GM12874 (cell line): Measurements from ENCODE around the gene MBNL1.

ENCODE experiments used
- CTCF ChIP-seq: IDR thresholded peaks from 2 replicates; pipeline ENCODE4 v1.5.1; 2011; ENCODE audit warnings: low read depth, mild to moderate bottlenecking, control low read depth, low read length, moderate library complexity; ENCODE audit not compliant: insufficient read depth

The MBNL1 gene

DNA sequence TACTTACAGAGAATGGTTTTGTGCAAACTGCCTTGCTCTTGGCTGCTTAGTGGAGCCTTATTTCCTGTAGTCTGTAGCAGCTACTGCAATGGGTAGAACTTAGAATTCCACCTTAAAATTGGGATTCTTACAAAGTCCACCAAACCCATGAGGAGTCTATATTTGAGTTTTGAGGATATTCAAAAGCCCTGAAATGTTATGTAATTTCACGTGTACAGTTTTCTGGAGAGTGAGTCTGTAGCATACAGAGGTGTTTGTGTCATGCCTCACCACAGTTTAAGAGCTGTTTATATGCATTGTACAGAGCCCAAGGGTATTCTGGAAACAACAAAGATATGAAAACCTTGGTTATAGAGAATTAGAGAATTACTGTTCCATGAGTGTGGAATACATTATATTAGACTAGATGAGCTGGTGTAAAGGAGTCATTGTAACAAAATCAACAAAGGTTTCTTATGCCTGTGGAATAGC lies 114.4 kb downstream of the MBNL1 start:
- TF ChIP-seq CTCF = no peak

DNA sequence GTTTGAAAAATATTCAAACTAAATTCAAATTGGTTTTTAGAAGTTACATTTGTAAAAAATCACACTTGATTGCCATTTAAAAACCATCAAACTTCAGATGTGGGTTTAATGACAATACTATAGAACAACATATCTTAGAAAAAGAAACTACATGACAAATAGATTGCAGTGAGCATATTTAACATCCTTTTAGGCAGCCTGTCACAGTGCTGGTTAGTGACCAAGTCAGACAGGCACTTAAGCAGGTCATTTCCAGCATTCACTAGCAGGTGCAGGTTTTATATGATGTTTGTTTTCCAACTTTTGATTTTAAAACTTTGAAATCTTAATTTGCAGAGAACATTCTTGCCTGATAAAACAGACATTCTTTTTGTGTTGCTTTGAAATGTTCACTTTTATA lies 115.7 kb downstream of the MBNL1 start:
- TF ChIP-seq CTCF = no peak

DNA sequence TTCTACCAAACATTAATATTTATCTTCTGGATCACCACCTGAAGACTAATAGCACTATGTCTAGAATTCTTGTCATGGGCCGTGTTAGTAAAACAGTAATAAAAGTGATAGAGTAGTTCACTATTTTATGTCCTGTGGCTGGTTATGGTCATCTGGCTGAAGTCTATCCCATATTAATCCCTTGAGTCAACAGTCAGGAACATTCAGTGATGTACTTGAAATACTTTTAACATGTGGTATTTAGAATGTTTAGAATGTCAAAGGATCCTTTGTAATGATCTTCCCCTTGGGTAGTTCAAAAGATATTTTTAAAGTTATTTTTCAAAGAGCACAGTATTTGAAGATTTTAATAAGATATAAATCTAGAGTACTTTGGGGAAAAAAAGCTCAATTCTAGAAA lies 117.0 kb downstream of the MBNL1 start:
- TF ChIP-seq CTCF = no peak

DNA sequence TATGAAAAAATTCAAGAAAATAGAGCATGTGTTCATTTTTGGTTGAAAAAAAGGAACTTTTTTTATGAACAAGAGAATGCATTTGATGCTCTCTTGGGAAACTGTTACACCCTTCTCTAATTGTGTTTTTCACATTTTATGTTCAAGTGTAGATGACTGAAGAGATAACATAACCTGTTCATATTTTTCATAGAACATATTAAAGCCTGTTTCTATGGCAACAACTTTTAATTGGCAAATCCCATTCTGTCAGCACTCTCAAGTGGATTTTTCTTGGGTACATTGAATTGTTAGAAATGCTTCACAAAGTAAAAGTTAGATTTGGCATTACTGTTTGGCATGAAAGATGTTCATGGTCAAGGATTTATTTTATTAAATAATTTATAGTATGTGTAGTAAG lies 117.5 kb downstream of the MBNL1 start:
- TF ChIP-seq CTCF = no peak

DNA sequence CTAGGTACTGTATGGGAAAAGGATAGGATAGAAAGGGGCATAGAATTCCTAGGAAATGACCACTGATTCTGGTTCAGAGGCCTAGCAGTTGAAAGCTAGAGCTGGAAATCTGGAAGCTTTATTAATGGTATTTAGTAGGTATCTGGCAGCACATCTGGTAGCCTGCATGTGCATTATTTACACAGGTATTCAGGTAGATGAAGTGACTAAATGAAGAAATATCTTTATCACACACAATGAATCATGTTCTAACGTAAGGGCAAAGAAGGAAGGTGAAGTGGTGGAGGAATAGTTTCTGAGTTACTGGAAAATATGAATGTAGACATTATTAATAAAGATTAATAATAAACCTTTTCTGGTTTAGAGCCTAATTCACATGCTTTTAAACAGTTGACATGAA lies 119.9 kb downstream of the MBNL1 start:
- no peak for TF ChIP-seq CTCF

DNA sequence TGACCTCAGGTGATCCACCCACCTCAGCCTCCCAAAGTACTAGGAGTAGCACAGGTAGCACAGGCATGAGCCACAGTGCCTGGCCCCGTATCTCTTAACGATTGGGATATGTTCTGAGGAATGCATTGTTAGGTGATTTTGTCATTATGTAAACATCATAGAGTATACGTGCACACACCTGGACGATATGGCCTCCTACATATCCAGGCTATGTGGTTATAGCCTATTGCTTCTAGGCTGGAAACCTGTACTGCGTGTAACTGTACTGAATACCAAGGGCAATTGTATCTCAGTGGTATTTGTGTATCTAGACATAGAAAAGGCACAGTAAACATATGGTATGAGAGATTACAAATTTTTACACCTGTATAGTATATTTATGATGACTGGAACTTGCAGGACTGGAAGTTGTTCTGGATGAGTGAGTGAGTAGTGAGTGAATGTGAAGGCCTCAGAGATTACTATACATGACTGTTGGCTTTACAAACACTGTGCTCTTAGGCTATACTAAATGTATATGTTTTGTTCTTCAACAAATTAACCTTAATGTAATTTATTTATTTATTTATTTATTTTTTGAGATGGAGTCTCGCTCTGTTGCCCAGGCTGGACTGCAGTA lies 120.7 kb downstream of the MBNL1 start:
- TF ChIP-seq CTCF = no peak

GRCh38 chr3:152390647-152391046 lies 121.9 kb downstream of the MBNL1 start:
- TF ChIP-seq CTCF = no peak
